Stimulated activated CD4-positive, alpha-beta T cell treated with anti-CD3 and anti-CD28 coated beads, Interleukin-1b, Interleukin-23, amount 100 ng/mL, for 4 hours (primary cell): ENCODE results near the gene IL17RE.

Experiments used
- DNase-seq, 2 donors: peaks; one replicate each; pipeline ENCODE4 v3.0.0-alpha.2; 2020; ENCODE audit warnings: low read depth in 2 of 2

IL17RE gene

GRCh38 chr3:9955611-9956352 lies 53.1 kb downstream of the IL17RE start:
- DNase-seq, result no peak

- DNase-seq, result no peak
Measured at GRCh38 chr3:9957214-9957613, 54.6 kb downstream of the IL17RE start.

GRCh38 chr3:9965200-9965875 lies 62.7 kb downstream of the IL17RE start:
- DNase-seq, result no peak
